Endothelial cell of umbilical vein (primary cell): ENCODE results near the gene HS6ST2. TPM values are rescaled to one million over a fixed set of nuclear protein-coding genes. Genes with fewer than 3 reads are reported as not detected.

ENCODE experiments used
- BruUV-seq: library from RNA; stranded (reverse); fragments of 400-500 nt; replicated peaks from 2 replicates; lab custom pipeline; 2021; lab: Mats Ljungman, UMichigan
- CTCF ChIA-PET: fragments of 300-600, 350-600 bp; sonication (Branson Sonifier 250); formaldehyde crosslinking; loops from one replicate; lab custom pipeline; 2021; ENCODE audit warnings: antibody characterized with exemption, inconsistent platforms; lab: Charles Lee
- POLR2A ChIA-PET: fragments of 300-600, 350-600 bp; sonication (Branson Sonifier 250); formaldehyde crosslinking; loops from one replicate; lab custom pipeline; 2021; ENCODE audit warnings: antibody characterized with exemption, inconsistent platforms; lab: Charles Lee
- DNase-seq: peaks from one replicate; pipeline ENCODE4 v3.0.0-alpha.2; 2011; ENCODE audit warnings: low read depth, low spot score
- FAIRE-seq: peaks from 2 replicates; lab custom pipeline; 2011; peaks lifted over from hg19 to GRCh38; lab: Jason Lieb, UNC
- H2AFZ ChIP-seq: 2 replicates; pipeline ENCODE4 v1.6.0; 2012; ENCODE audit warnings: low read depth, low read length, control low read depth, inconsistent platforms
- H3K27ac ChIP-seq: 2 replicates; pipeline ENCODE4 v1.5.1; 2011; ENCODE audit warnings: low read depth, mild to moderate bottlenecking, control low read depth, low read length, moderate library complexity; ENCODE audit not compliant: insufficient read depth
- H3K27me3 ChIP-seq, 2 experiments: 2 replicates each; pipeline versions ENCODE4 v1.6.0 to v1.6.1; 2011; ENCODE audit warnings: low read length in 2 of 2, mixed read lengths in 1 of 2; ENCODE audit not compliant: control insufficient read depth in 2 of 2, insufficient read depth in 2 of 2
- H3K36me3 ChIP-seq, 2 experiments: 2 replicates in 1 of 2; 3 replicates in 1 of 2; pipeline ENCODE4 v1.5.1; 2011; ENCODE audit warnings: low read length in 2 of 2, mild to moderate bottlenecking in 1 of 2, moderate library complexity in 1 of 2; ENCODE audit not compliant: control insufficient read depth in 2 of 2, insufficient read depth in 2 of 2; ENCODE audit errors: extremely low read depth in 1 of 2
- H3K4me1 ChIP-seq: 3 replicates; pipeline ENCODE4 v1.5.1; 2011; ENCODE audit warnings: mild to moderate bottlenecking, low read length; ENCODE audit not compliant: control insufficient read depth, insufficient read depth; ENCODE audit errors: extremely low read depth
- H3K4me2 ChIP-seq: 2 replicates; pipeline ENCODE4 v1.6.1; 2011; ENCODE audit warnings: low read length, control low read depth, mixed read lengths; ENCODE audit not compliant: insufficient read depth
- H3K4me3 ChIP-seq, 3 experiments: fragments of 200-600 bp in 1 of 3; sonication (generic), shearing (Covaris generic) in 1 of 3; replicated peaks in 1 of 3; 2 replicates each; pipeline ENCODE4 v1.5.1; 2011 to 2016; ENCODE audit warnings: control low read depth in 3 of 3, low read length in 3 of 3, mild to moderate bottlenecking in 2 of 3, inconsistent platforms in 1 of 3, low read depth in 1 of 3, moderate library complexity in 1 of 3; ENCODE audit not compliant: insufficient read depth in 1 of 3
- H3K79me2 ChIP-seq: 2 replicates; pipeline ENCODE4 v1.6.0; 2012; ENCODE audit warnings: low read length, inconsistent platforms; ENCODE audit not compliant: control insufficient read depth, insufficient read depth
- H3K9ac ChIP-seq: replicated peaks from 2 replicates; pipeline ENCODE3; 2011; ENCODE audit warnings: low read length, control low read depth; ENCODE audit not compliant: insufficient read depth; ENCODE audit errors: extremely low read depth
- H3K9me1 ChIP-seq: replicated peaks from 3 replicates; pipeline ENCODE4 v1.6.0; 2011; ENCODE audit warnings: mild to moderate bottlenecking, low read length; ENCODE audit not compliant: control insufficient read depth, insufficient read depth; ENCODE audit errors: extremely low read depth
- H3K9me3 ChIP-seq: replicated peaks from 2 replicates; pipeline ENCODE4 v1.5.1; 2012; ENCODE audit warnings: low read length, inconsistent platforms; ENCODE audit not compliant: control insufficient read depth, insufficient read depth
- H4K20me1 ChIP-seq: replicated peaks from 2 replicates; pipeline ENCODE3; 2011; ENCODE audit warnings: mild to moderate bottlenecking, low read length; ENCODE audit not compliant: control insufficient read depth, insufficient read depth; ENCODE audit errors: extremely low read depth
- CTCF ChIP-seq, 2 donors: IDR thresholded peaks; 1 replicate in 1 of 2; 2 replicates in 1 of 2; pipeline ENCODE4 v1.5.1; 2011; ENCODE audit warnings: low read length in 2 of 2, mild to moderate bottlenecking in 2 of 2, moderate library complexity in 2 of 2, control low read depth in 1 of 2, inconsistent platforms in 1 of 2, low read depth in 1 of 2; ENCODE audit not compliant: insufficient read depth in 1 of 2; ENCODE audit errors: extremely low read depth in 1 of 2
- EZH2 ChIP-seq: IDR thresholded peaks from 2 replicates; pipeline ENCODE4 v1.6.1; 2012; ENCODE audit warnings: borderline replicate concordance, low read depth, mild to moderate bottlenecking, moderate library complexity, low read length, inconsistent platforms; ENCODE audit not compliant: severe bottlenecking
- FOS ChIP-seq: IDR thresholded peaks from 2 replicates; pipeline ENCODE4 v1.6.1; 2011; ENCODE audit warnings: mild to moderate bottlenecking, low read length, moderate library complexity, borderline replicate concordance; ENCODE audit not compliant: insufficient read depth
- GATA2 ChIP-seq: IDR thresholded peaks from 2 replicates; pipeline ENCODE4 v1.7.0; 2011; ENCODE audit warnings: low read depth, mild to moderate bottlenecking, moderate library complexity, mixed read lengths, low read length; ENCODE audit not compliant: insufficient read length, insufficient read depth
- JUN ChIP-seq: IDR thresholded peaks from 2 replicates; pipeline ENCODE4 v1.6.1; 2011; ENCODE audit warnings: borderline replicate concordance, low read depth; ENCODE audit not compliant: insufficient read length, insufficient read depth
- MAX ChIP-seq: IDR thresholded peaks from 2 replicates; pipeline ENCODE4 v1.6.1; 2011; ENCODE audit not compliant: insufficient read depth, insufficient read length
- MYC ChIP-seq: IDR thresholded peaks from one replicate; pipeline ENCODE4 v1.6.1; 2011; ENCODE audit warnings: mild to moderate bottlenecking, low read depth, low read length
- POLR2A ChIP-seq: IDR thresholded peaks from 2 replicates; pipeline ENCODE4 v1.6.1; 2012; ENCODE audit warnings: low read depth, mild to moderate bottlenecking, control low read depth, low read length
- POLR2AphosphoS5 ChIP-seq: IDR thresholded peaks from 2 replicates; pipeline ENCODE4 v1.6.1; 2012; ENCODE audit warnings: low read depth, mild to moderate bottlenecking, control low read depth, low read length, moderate library complexity; ENCODE audit not compliant: insufficient read depth
- dilution Hi-C: fragments of 300-500 bp; cut with MboI; formaldehyde crosslinking; loops from one replicate; pipeline ENCODE4 v1.15.0; 2019; ENCODE audit warnings: low sequenced_read_pairs; ENCODE audit not compliant: extremely low pct_ligation_motif_present
- intact Hi-C: fragments of 100-400 bp; cut with micrococcal nuclease; formaldehyde crosslinking; loops from one replicate; pipeline ENCODE4 v1.10.0; 2022
- polyA plus RNA-seq, 4 experiments: library from polyadenylated mRNA; depleted of rRNA in 3 of 4; stranded (reverse) in 3 of 4; unstranded in 1 of 4; fragments of >200 nt; gene quantifications; 2 replicates each; pipeline versions ENCODE4 v1.2.1 to v1.2.3, GENCODE V29; 2011 to 2012; ENCODE audit warnings: missing spikeins in 1 of 4
- total RNA-seq: library from RNA; stranded (reverse); gene quantifications from 2 replicates; pipeline ENCODE4 v1.2.3, GENCODE V29; 2021

The HS6ST2 gene
- total and polyA plus RNA-seq, 2 donors (not counting 3 experiments of a cell fraction or from before 2014, with no cell fraction given) = 0.49 to 0.84 TPM

GRCh38 chrX:132822634-132823012, 135.8 kb downstream of the HS6ST2 start:
- no peak for DNase-seq
- Histone ChIP-seq H2AFZ (no peak overlapping the region), H3K27me3 (no peaks in the 10 kb centered on the region), H3K9me1 (no peaks in the 10 kb centered on the region), H3K36me3 (no peaks in the 10 kb centered on the region), H3K4me2 (no peak overlapping the region), H3K27ac (no peak overlapping the region), H3K79me2 (no peaks in the 10 kb centered on the region), H4K20me1 (no peaks in the 10 kb centered on the region), H3K4me1 (no peaks in the 10 kb centered on the region), H3K4me3 (no peak overlapping the region), H3K9me3 (no peaks in the 10 kb centered on the region), H3K9ac (no peak overlapping the region)
- BruUV-seq = no TSS peak
- POLR2A ChIA-PET = no interaction called here
- CTCF ChIA-PET = interaction anchor here (1.3 kb wide), 1 partner anchor 19 kb away, joined by 3 read pairs; no protein-coding TSS in a partner anchor
- intact Hi-C loops = no loop called here
- TF ChIP-seq JUN = no peak
- no peak for TF ChIP-seq MAX
- no peak for TF ChIP-seq POLR2AphosphoS5
- TF ChIP-seq EZH2 = no peak
- no peak for TF ChIP-seq CTCF (IDR thresholded peaks at IDR 0.05; ENCODE audit: extremely low read depth in 1 of 2, insufficient read depth in 1 of 2, low read depth in 1 of 2, low read length in 2 of 2)
- TF ChIP-seq POLR2A = no peak
- TF ChIP-seq MYC = no peak
- no peak for TF ChIP-seq GATA2
- TF ChIP-seq FOS = no peak
- no peak for FAIRE-seq
- dilution Hi-C loops = no loop called here
